Stimulated activated naive CD8-positive, alpha-beta T cell treated with anti-CD3 and anti-CD28 coated beads, Interleukin-15, Interleukin-2, amounts not matched to agents 100 U/mL and 50 U/mL, for 24 hours (primary cell): ENCODE data around the gene OLFML3.
"Not testable (repeated sequence)": the region's sequence is repeated elsewhere in the genome, so short reads cannot be mapped to it uniquely, and the experiment has no call there.

Experiments used
- ATAC-seq: fragments of 150-1000 bp; cut with Tn5 transposase; one replicate; pipeline ENCODE4 v1.10.0; 2021
- DNase-seq: peaks from one replicate; pipeline ENCODE4 v3.0.0; 2021

Gene OLFML3

DNA sequence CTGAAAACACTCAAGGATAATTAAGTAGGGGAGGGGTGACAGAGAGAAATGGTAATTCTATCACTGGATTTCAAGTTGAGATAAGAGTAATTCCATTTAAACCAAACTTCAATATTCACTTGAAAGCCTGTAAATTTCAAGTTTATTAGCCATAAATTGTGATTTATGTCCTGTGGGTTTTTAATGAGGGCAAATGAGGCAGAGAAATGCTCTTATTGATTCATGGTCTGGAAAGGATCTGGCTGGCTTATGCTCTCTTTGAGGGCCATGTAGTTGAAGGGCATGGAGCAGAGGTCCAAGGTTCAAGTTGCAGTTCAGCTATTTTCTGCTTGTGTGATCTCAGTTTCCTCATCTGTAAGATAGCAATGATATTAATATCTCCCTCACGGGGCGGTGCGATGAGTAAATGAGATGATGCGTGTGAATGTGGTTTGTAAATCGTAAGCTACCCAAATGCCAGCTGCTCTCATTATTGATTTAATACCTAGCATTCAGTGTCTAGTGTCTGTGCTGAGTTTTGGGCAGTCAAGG lies 12.3 kb downstream of the OLFML3 start:
- no peak for DNase-seq

DNA sequence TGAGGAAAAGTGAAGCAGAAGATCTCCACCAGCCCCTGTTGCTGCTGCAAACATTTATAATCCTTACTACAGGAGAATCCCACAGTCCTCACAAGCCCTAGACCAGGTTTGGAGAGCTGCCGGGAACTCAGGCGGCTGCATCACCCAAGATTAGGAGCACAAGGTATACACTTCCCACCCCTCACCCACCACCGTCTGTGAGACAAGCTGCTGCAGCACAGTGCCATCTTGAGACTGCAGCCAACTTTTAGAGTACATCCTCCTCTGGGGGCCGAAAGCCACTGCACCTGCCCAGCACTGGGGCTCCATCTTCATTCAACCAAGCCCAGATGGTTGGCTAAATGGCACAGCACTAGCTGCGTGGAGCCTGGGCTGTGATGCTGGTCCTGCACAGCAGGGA lies 13.8 kb downstream of the OLFML3 start:
- no peak for DNase-seq
- ATAC-seq = no peak

More for the DNA sequence above, 12.3 kb downstream of the OLFML3 start:
- ATAC-seq = no peak

DNA sequence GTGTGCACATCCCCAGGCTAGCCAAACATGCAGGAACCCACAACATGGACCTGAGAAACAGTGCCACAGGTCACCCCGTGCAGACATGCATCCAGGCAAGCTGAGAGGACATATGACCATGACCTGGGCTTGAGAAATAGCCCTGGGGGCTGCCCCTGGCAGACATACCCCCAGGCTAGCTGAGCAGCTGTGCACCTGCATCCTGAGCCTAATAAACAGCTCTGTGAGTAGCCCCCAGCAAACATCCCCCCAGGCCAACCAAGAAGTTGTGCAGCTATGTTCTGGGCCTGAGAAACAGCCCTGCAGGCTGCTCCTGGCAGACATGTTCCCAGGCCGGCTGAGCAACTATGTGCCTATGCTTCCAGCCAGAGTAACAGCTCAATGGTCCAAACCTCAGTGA lies 14.5 kb downstream of the OLFML3 start:
- ATAC-seq (no peak), DNase-seq (no peak)

- ATAC-seq = no peak
- no peak for DNase-seq
These were observed 16.1 kb downstream of the OLFML3 start for GRCh38 chr1:113995382-113995781.

DNA sequence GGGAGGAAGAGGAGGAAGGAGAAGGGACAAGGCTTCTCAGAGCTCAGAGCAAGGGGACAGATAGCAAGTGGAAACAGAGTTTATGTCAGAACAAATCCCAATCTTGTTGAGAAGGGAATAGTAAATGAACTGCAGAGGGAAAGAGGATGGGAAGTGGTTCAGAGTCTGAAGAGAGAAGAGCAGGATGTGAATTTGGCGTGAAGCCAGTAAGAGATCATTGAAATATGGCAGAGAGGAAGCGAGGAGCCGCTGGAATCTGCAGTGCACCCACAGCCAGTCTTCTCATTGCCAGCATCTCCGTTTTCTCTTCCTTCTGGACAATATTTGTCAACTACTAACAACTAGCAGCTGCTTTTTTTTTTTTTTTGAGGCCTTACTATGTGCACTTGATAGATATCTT lies 19.1 kb downstream of the OLFML3 start:
- DNase-seq = no peak
- ATAC-seq = no peak

- DNase-seq (no peak), ATAC-seq (no peak)
These were observed 20.0 kb downstream of the OLFML3 start for GRCh38 chr1:113999233-113999632.

- DNase-seq = no peak
- ATAC-seq = no peak
These were observed 20.5 kb downstream of the OLFML3 start for GRCh38 chr1:113999799-114000198.

DNA sequence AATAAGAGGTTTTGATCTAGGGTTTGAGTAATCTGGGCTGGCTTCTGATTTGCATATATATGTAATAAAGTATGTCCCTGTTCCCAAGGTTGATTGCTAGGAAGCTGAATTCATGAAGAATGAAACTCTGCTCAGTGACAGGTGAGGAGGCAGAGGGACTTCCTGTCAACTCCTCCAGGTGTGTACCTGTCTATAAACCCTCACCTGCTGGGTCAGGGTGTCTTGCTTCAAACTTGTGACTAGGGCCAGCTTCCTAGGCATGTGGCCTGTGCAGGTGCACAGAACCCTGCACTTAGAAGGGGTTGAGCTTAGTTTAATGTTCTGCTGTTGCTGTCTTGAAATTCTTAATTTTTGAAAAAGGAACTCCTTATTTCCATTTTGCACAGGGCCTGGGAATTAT lies 21.1 kb downstream of the OLFML3 start:
- ATAC-seq (no peak), DNase-seq (no peak)

- DNase-seq = no peak
- no peak for ATAC-seq
These were observed 23.4 kb downstream of the OLFML3 start for GRCh38 chr1:114002492-114003239.

GRCh38 chr1:114003431-114003830 lies 24.2 kb downstream of the OLFML3 start:
- no peak for DNase-seq
- ATAC-seq = no peak

DNA sequence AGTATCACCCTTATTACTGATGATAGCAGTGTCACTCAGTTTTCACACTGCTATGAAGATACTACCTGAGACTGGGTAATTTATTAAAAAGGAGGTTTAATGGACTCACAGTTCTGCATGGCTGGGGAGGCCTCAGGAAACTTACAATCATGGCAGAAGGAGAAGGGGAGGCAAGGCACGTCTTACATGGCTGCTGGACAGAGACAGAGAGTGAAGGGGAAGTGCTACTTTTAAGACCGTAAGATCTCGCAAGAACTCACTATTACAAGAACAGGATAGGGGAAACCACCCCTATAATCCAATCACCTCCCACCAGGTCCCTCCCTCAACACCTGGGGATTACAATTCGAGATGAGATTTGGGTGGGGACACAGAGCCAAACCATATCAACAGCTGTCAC lies 27.6 kb downstream of the OLFML3 start:
- not testable (repeated sequence) for ATAC-seq, DNase-seq

DNA sequence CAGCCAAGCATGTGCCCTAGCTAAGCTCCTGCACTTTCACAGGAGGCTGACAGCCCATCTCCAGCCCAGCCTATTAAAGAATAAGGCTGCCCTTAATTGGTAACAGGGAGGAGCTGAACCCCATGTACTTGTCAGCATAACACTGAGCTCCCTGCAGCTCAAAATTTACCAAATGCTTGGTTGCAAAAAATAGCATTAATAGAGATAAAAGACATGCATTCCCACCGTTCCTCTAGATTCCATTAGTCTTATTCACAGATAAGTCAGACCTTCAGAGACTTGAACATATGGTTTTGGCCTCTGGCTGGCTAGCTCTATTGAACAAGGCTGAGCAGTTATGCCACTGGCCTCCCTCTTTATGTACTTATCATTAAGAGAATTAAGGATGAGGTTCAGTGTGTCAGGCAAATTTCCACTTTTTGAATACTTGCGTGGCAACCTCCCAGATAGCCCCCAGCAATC lies 29.2 kb downstream of the OLFML3 start:
- no peak for DNase-seq
- ATAC-seq = no peak

DNA sequence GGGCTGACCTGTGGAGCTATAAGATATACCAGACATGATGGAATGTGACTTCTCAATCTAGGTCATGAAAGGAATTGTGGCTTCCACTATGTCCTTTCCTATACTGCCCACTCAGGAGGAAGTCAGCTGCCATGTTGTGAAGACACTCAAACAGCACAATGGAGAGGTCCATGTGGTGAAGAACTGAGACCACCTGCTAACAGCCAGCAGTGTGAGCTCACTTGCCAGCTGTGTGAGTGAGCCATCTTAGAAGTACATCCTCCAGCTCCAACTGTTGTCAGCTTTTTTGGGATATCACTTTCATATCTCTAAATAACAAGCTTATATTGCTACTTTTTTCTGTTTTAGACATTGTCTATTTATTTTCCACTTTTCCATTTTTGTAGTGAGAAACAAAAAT lies 29.7 kb downstream of the OLFML3 start:
- ATAC-seq (no peak), DNase-seq (no peak)

DNA sequence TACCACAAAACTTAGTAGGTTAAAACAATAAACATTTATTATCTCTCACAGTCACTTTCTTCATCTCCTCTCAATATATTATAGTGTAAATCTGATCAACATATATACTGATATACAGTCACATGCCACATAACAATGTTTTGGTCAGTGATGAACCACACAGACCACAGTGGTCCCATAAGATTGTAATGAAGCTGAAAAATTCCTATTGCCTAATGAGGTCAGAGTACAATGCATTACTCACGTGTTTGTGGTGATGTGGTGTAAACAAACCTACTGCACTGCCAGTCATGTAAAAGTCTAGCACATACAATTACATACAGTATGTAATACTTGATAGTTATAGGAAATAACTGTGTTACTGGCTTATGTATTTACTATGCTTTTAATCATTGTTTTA lies 30.1 kb downstream of the OLFML3 start:
- ATAC-seq (no peak), DNase-seq (no peak)

- ATAC-seq = no peak
- DNase-seq = no peak
These were observed 31.3 kb downstream of the OLFML3 start for GRCh38 chr1:114010433-114011184.

DNA sequence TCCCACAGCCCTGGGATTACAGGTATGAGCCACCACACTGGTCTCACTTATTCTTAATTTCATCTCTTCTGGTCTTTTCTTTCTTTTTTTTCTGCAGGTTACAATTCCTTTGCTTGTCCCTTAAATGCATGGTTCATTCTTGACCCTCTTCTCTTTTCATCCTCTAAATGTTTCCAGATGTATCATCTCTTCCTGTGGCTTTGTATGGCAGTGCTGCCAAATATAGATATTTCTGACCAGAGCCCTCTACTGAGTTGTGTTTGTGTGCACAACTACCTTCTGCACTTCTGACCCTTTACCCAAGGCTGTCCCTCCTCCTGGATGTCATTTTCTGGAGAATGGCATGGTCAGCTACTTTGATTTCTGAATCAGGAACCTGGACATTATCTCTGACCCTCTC lies 32.5 kb downstream of the OLFML3 start:
- no peak for ATAC-seq

GRCh38 chr1:114015075-114015474 lies 35.8 kb downstream of the OLFML3 start:
- no peak for ATAC-seq
- no peak for DNase-seq

More for the DNA sequence above, 32.5 kb downstream of the OLFML3 start:
- no peak for DNase-seq

- DNase-seq = not testable (repeated sequence)
These were observed 40.5 kb downstream of the OLFML3 start for GRCh38 chr1:114019724-114020123.

GRCh38 chr1:114021665-114022099 lies 42.4 kb downstream of the OLFML3 start:
- DNase-seq (no peak), ATAC-seq (no peak)

More at GRCh38 chr1:114019724-114020123, 40.5 kb downstream of the OLFML3 start:
- not testable (repeated sequence) for ATAC-seq

DNA sequence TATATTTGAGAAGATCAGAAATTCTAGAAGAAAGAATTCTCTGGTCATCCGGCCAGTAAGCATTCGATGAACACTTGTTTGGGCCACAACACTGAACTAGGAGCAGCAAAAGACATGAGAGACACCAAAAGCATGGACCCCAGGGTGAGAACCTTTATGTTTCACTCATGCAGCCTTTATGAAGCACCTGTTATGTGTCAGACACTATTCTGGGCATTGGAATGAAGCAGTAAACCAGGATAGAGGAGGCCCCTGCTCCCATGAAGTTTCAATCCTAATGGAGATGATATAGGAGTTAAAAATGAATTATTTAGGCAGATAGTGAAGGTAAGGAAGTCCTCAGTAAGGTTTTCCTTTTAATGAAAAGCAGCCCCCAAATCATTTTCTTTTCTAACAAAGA lies 43.6 kb downstream of the OLFML3 start:
- ATAC-seq = no peak
- DNase-seq = no peak

DNA sequence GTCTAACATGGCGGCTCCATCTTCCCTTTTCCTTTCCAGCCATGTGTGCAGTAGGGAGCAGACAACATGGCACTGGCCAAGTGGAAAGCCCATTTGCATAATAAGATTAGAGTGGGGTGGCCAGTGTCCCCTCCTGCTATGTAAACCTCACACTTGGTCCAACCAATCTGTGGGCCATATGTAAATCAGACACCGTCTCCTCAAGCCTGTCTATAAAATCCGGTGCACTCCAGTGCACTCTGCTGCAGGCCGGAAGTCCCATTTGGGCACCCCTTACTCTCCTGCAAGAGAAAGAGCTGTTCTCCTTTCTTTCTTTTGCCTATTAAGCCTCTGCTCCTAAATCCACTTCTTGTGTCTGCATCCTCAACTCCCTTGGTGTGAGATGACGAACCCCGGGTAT lies 44.1 kb downstream of the OLFML3 start:
- DNase-seq (no peak), ATAC-seq (no peak)

DNA sequence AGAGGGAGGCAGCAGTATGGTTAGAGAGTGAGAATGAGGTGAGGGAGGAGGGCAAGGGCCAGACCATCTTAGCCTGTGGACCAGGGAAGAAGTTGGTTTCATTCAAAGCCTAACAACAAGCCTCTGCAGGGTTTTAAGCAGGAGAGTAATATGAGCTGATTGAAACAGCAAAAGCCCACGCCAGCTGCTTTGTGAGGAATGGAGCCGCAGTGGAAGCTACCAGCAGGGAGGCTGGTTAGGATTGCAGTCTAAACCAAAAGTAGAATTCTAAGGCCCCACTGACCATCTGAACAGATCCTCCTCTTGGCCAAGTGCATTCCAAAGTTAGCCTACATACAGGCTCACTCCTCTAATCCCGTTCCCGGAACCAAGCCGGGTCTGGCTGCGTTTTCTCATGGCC lies 44.8 kb downstream of the OLFML3 start:
- DNase-seq (no peak), ATAC-seq (no peak)
